Endothelial cell of umbilical vein (primary cell): ENCODE results near the gene PEMT. TPM values are rescaled to one million over a fixed set of nuclear protein-coding genes. Genes with fewer than 3 reads are reported as not detected.

Source experiments
- BruUV-seq: library from RNA; stranded (reverse); fragments of 400-500 nt; replicated peaks from 2 replicates; lab custom pipeline; 2021; lab: Mats Ljungman, UMichigan
- CTCF ChIA-PET: fragments of 300-600, 350-600 bp; sonication (Branson Sonifier 250); formaldehyde crosslinking; loops from one replicate; lab custom pipeline; 2021; ENCODE audit warnings: antibody characterized with exemption, inconsistent platforms; lab: Charles Lee
- POLR2A ChIA-PET: fragments of 300-600, 350-600 bp; sonication (Branson Sonifier 250); formaldehyde crosslinking; loops from one replicate; lab custom pipeline; 2021; ENCODE audit warnings: antibody characterized with exemption, inconsistent platforms; lab: Charles Lee
- DNase-seq: peaks from one replicate; pipeline ENCODE4 v3.0.0-alpha.2; 2011; ENCODE audit warnings: low read depth, low spot score
- FAIRE-seq: peaks from 2 replicates; lab custom pipeline; 2011; peaks lifted over from hg19 to GRCh38; lab: Jason Lieb, UNC
- H2AFZ ChIP-seq: 2 replicates; pipeline ENCODE4 v1.6.0; 2012; ENCODE audit warnings: low read depth, low read length, control low read depth, inconsistent platforms
- H3K27ac ChIP-seq: 2 replicates; pipeline ENCODE4 v1.5.1; 2011; ENCODE audit warnings: low read depth, mild to moderate bottlenecking, control low read depth, low read length, moderate library complexity; ENCODE audit not compliant: insufficient read depth
- H3K27me3 ChIP-seq, 2 experiments: 2 replicates each; pipeline versions ENCODE4 v1.6.0 to v1.6.1; 2011; ENCODE audit warnings: low read length in 2 of 2, mixed read lengths in 1 of 2; ENCODE audit not compliant: control insufficient read depth in 2 of 2, insufficient read depth in 2 of 2
- H3K36me3 ChIP-seq, 2 experiments: 2 replicates in 1 of 2; 3 replicates in 1 of 2; pipeline ENCODE4 v1.5.1; 2011; ENCODE audit warnings: low read length in 2 of 2, mild to moderate bottlenecking in 1 of 2, moderate library complexity in 1 of 2; ENCODE audit not compliant: control insufficient read depth in 2 of 2, insufficient read depth in 2 of 2; ENCODE audit errors: extremely low read depth in 1 of 2
- H3K4me1 ChIP-seq: 3 replicates; pipeline ENCODE4 v1.5.1; 2011; ENCODE audit warnings: mild to moderate bottlenecking, low read length; ENCODE audit not compliant: control insufficient read depth, insufficient read depth; ENCODE audit errors: extremely low read depth
- H3K4me2 ChIP-seq: 2 replicates; pipeline ENCODE4 v1.6.1; 2011; ENCODE audit warnings: low read length, control low read depth, mixed read lengths; ENCODE audit not compliant: insufficient read depth
- H3K4me3 ChIP-seq, 3 experiments: fragments of 200-600 bp in 1 of 3; sonication (generic), shearing (Covaris generic) in 1 of 3; replicated peaks in 1 of 3; 2 replicates each; pipeline ENCODE4 v1.5.1; 2011 to 2016; ENCODE audit warnings: control low read depth in 3 of 3, low read length in 3 of 3, mild to moderate bottlenecking in 2 of 3, inconsistent platforms in 1 of 3, low read depth in 1 of 3, moderate library complexity in 1 of 3; ENCODE audit not compliant: insufficient read depth in 1 of 3
- H3K79me2 ChIP-seq: 2 replicates; pipeline ENCODE4 v1.6.0; 2012; ENCODE audit warnings: low read length, inconsistent platforms; ENCODE audit not compliant: control insufficient read depth, insufficient read depth
- H3K9ac ChIP-seq: replicated peaks from 2 replicates; pipeline ENCODE3; 2011; ENCODE audit warnings: low read length, control low read depth; ENCODE audit not compliant: insufficient read depth; ENCODE audit errors: extremely low read depth
- H3K9me1 ChIP-seq: replicated peaks from 3 replicates; pipeline ENCODE4 v1.6.0; 2011; ENCODE audit warnings: mild to moderate bottlenecking, low read length; ENCODE audit not compliant: control insufficient read depth, insufficient read depth; ENCODE audit errors: extremely low read depth
- H3K9me3 ChIP-seq: replicated peaks from 2 replicates; pipeline ENCODE4 v1.5.1; 2012; ENCODE audit warnings: low read length, inconsistent platforms; ENCODE audit not compliant: control insufficient read depth, insufficient read depth
- H4K20me1 ChIP-seq: replicated peaks from 2 replicates; pipeline ENCODE3; 2011; ENCODE audit warnings: mild to moderate bottlenecking, low read length; ENCODE audit not compliant: control insufficient read depth, insufficient read depth; ENCODE audit errors: extremely low read depth
- CTCF ChIP-seq, 2 donors: IDR thresholded peaks; 1 replicate in 1 of 2; 2 replicates in 1 of 2; pipeline ENCODE4 v1.5.1; 2011; ENCODE audit warnings: low read length in 2 of 2, mild to moderate bottlenecking in 2 of 2, moderate library complexity in 2 of 2, control low read depth in 1 of 2, inconsistent platforms in 1 of 2, low read depth in 1 of 2; ENCODE audit not compliant: insufficient read depth in 1 of 2; ENCODE audit errors: extremely low read depth in 1 of 2
- EZH2 ChIP-seq: IDR thresholded peaks from 2 replicates; pipeline ENCODE4 v1.6.1; 2012; ENCODE audit warnings: borderline replicate concordance, low read depth, mild to moderate bottlenecking, moderate library complexity, low read length, inconsistent platforms; ENCODE audit not compliant: severe bottlenecking
- FOS ChIP-seq: IDR thresholded peaks from 2 replicates; pipeline ENCODE4 v1.6.1; 2011; ENCODE audit warnings: mild to moderate bottlenecking, low read length, moderate library complexity, borderline replicate concordance; ENCODE audit not compliant: insufficient read depth
- GATA2 ChIP-seq: IDR thresholded peaks from 2 replicates; pipeline ENCODE4 v1.7.0; 2011; ENCODE audit warnings: low read depth, mild to moderate bottlenecking, moderate library complexity, mixed read lengths, low read length; ENCODE audit not compliant: insufficient read length, insufficient read depth
- JUN ChIP-seq: IDR thresholded peaks from 2 replicates; pipeline ENCODE4 v1.6.1; 2011; ENCODE audit warnings: borderline replicate concordance, low read depth; ENCODE audit not compliant: insufficient read length, insufficient read depth
- MAX ChIP-seq: IDR thresholded peaks from 2 replicates; pipeline ENCODE4 v1.6.1; 2011; ENCODE audit not compliant: insufficient read depth, insufficient read length
- MYC ChIP-seq: IDR thresholded peaks from one replicate; pipeline ENCODE4 v1.6.1; 2011; ENCODE audit warnings: mild to moderate bottlenecking, low read depth, low read length
- POLR2A ChIP-seq: IDR thresholded peaks from 2 replicates; pipeline ENCODE4 v1.6.1; 2012; ENCODE audit warnings: low read depth, mild to moderate bottlenecking, control low read depth, low read length
- POLR2AphosphoS5 ChIP-seq: IDR thresholded peaks from 2 replicates; pipeline ENCODE4 v1.6.1; 2012; ENCODE audit warnings: low read depth, mild to moderate bottlenecking, control low read depth, low read length, moderate library complexity; ENCODE audit not compliant: insufficient read depth
- dilution Hi-C: fragments of 300-500 bp; cut with MboI; formaldehyde crosslinking; loops from one replicate; pipeline ENCODE4 v1.15.0; 2019; ENCODE audit warnings: low sequenced_read_pairs; ENCODE audit not compliant: extremely low pct_ligation_motif_present
- intact Hi-C: fragments of 100-400 bp; cut with micrococcal nuclease; formaldehyde crosslinking; loops from one replicate; pipeline ENCODE4 v1.10.0; 2022
- polyA plus RNA-seq, 4 experiments: library from polyadenylated mRNA; depleted of rRNA in 3 of 4; stranded (reverse) in 3 of 4; unstranded in 1 of 4; fragments of >200 nt; gene quantifications; 2 replicates each; pipeline versions ENCODE4 v1.2.1 to v1.2.3, GENCODE V29; 2011 to 2012; ENCODE audit warnings: missing spikeins in 1 of 4
- total RNA-seq: library from RNA; stranded (reverse); gene quantifications from 2 replicates; pipeline ENCODE4 v1.2.3, GENCODE V29; 2021

The PEMT gene
- total and polyA plus RNA-seq, 2 donors (not counting 3 experiments of a cell fraction or from before 2014, with no cell fraction given) = 35.1 to 58.4 TPM

GRCh38 chr17:17603895-17604225 lies 12.4 kb upstream of the PEMT start:
- intact Hi-C loops = no loop called here
- no peak overlapping the region for H2AFZ ChIP-seq
- H3K9me1 ChIP-seq = no peaks in the 10 kb centered on the region
- no TSS peak for BruUV-seq
- H3K79me2 ChIP-seq = no peaks in the 10 kb centered on the region
- DNase-seq = no peak
- H3K9me3 ChIP-seq = no peaks in the 10 kb centered on the region
- no peaks in the 10 kb centered on the region for H3K36me3 ChIP-seq
- no peak overlapping the region for H3K27ac ChIP-seq
- ChIA-PET CTCF (interaction anchor here (4.3 kb wide), 1 partner anchor 9 kb away, joined by 28 read pairs; no protein-coding TSS in a partner anchor), POLR2A (no interaction called here)
- H3K27me3 ChIP-seq = peaks cover 0 to 2% of the 10 kb centered on the region in 2 experiments
- TF ChIP-seq CTCF (IDR thresholded peaks at IDR 0.05; ENCODE audit: extremely low read depth in 1 of 2, insufficient read depth in 1 of 2, low read depth in 1 of 2, low read length in 2 of 2) = no peak
- no peak for TF ChIP-seq MYC
- TF ChIP-seq MAX = no peak
- no peak for TF ChIP-seq EZH2
- TF ChIP-seq FOS = no peak
- no peak for TF ChIP-seq JUN
- no peak for TF ChIP-seq POLR2A
- no peak for TF ChIP-seq POLR2AphosphoS5
- TF ChIP-seq GATA2 = no peak
- no peaks in the 10 kb centered on the region for H4K20me1 ChIP-seq
- no peak overlapping the region for H3K4me2 ChIP-seq
- no peak for FAIRE-seq
- no peak overlapping the region for H3K4me3 ChIP-seq
- no peaks in the 10 kb centered on the region for H3K4me1 ChIP-seq
- dilution Hi-C loops = no loop called here
- no peak overlapping the region for H3K9ac ChIP-seq
